GM12801 (cell line): ENCODE data around the gene GLYR1.

Experiments used
- TF ChIP-seq, protein P1 (sequence below): IDR thresholded peaks from one replicate; pipeline ENCODE4 v1.5.1; 2011; ENCODE audit warnings: control low read depth; ENCODE audit not compliant: insufficient read length; ENCODE audit errors: extremely low read depth

The GLYR1 gene

DNA sequence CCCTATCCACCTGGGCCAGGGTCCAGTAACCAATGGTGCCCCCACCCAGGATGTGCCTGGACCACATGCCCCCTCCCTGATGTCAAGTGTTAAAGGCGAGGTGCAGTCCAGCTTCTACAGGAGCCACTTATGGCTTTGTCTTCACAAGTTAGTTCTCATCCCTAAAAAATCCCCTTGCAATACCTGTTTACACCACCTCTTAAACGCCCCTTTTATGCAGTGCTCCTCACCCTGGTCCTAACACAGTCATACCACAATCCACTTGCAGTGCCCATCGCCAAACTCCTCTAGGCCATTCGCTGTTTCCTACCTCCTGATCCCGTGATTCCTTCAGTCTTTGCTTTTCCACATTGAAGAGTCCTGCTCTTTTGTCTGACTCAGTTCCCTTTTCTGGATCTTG lies 7.1 kb downstream of the GLYR1 start:
- TF ChIP-seq, protein P1, sequence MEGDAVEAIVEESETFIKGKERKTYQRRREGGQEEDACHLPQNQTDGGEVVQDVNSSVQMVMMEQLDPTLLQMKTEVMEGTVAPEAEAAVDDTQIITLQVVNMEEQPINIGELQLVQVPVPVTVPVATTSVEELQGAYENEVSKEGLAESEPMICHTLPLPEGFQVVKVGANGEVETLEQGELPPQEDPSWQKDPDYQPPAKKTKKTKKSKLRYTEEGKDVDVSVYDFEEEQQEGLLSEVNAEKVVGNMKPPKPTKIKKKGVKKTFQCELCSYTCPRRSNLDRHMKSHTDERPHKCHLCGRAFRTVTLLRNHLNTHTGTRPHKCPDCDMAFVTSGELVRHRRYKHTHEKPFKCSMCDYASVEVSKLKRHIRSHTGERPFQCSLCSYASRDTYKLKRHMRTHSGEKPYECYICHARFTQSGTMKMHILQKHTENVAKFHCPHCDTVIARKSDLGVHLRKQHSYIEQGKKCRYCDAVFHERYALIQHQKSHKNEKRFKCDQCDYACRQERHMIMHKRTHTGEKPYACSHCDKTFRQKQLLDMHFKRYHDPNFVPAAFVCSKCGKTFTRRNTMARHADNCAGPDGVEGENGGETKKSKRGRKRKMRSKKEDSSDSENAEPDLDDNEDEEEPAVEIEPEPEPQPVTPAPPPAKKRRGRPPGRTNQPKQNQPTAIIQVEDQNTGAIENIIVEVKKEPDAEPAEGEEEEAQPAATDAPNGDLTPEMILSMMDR: no peak

DNA sequence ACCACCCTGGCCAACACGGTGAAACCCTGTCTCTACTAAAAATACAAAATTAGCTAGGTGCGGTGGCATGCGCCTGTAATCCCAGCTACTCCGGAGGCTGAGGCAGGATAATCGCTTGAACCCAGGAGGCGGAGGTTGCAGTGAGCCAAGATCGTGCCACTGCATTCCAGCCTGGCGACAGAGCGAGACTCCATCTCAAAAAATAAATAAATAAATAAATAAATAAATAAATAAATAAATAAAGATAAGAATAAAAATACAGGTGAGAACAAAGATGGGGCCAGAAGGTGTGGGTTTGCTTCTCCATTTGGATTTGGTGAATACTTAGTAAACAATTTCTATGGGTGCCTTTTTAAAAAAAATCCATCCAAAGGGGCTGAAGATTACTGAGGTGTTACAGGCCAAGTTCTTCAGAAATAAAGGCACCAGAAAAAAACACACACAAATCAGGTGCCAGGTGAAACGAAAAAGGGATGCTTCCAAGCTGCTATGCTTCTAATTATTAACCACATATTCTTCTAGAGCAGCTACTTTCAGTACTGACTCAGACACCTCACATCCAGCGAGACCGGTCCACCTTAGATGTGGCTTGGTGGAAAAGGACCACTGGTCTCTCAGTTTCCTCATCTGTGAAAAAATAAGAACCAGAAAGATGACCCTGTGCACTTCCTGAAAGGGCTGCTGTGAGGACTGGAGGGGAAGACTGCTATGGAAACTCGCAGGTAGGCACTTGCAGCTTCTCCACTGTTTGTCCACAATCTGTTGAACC lies 9.2 kb downstream of the GLYR1 start:
- TF ChIP-seq, protein P1: no peak

DNA sequence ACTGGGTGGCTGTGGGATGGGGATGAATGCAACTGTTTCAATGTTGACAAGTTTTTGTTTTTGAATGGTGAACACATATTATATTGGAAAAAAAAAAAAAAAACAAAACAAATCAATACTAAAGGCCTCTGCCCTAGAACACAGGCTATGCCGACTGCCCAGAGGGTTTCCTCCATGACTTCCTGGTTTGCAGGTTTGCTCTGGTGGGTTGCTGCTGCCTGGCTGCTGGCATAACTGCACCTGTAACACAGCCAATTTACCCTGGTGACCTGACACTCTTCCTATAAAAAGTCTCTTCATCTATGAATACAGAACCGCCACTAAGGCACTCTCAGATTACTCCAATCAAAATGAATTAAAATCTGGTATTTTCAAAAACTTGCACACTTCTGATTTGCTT lies 10.4 kb downstream of the GLYR1 start:
- TF ChIP-seq, protein P1: no peak

DNA sequence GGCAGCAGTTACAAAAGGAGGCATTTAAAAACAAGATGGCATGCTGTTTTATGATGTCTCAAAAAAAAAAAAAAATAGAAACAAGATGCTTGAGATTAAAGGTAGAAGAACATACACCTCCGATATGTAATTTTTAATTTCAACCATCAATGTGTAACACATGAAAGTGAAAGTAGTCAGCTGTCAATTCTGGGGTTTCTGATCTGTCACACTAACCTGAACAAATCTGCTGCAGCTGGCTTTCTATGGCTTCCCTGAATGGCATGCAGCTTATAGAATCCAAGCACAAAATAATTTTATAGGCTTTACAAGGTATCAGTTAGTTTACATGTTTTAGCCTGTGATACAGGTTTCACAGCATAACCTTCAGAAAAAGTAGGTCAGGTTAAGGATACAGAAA lies 13.5 kb downstream of the GLYR1 start:
- TF ChIP-seq, protein P1: no peak

DNA sequence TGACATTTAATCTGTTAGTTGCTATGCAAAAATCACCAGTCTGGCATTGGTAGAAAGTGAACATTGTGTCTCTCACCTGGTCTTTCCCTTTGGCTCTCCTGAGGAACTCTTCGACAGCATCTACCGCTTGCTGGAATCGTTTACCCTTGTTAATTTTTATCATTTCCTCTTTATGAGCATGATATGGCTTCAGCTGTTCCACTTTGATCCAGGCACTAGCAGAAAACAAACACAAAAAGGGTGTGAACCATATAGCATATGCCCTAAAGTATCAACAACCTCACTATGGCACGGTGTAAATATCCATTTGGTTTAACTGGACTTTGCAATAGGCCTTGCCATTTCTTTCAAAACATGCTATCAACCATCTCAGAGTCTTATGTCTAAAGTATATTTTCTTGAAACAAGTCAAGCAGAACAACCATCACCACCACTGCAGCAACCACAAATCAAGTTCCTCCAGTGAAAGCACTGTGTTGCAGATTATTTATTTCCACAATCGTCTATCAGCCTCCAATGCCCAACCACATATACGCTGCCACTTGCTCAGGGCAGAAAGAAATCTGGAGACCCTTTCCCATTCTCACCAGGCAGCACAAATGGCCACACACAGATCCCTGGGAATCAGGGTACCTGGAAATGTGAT lies 14.3 kb downstream of the GLYR1 start:
- TF ChIP-seq, protein P1: no peak

DNA sequence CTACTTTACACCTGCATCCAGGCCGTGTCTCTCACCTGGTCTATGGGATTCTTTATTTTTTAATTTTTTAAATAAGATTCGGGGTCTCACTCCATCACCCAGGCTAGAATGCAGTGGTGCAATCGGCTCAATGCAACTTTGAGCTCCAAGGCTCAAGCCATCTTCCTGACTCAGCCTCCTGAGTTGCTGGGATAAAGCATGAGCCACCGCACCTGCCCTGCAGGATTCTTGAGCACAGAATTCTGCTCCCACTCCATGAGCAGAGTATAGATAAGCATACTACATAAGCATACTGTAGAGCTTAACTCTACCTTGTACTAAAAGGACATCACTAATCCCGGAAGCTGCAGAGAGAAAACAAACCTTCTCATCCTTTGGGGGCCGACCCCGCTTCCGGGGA lies 15.5 kb downstream of the GLYR1 start:
- TF ChIP-seq, protein P1: no peak

DNA sequence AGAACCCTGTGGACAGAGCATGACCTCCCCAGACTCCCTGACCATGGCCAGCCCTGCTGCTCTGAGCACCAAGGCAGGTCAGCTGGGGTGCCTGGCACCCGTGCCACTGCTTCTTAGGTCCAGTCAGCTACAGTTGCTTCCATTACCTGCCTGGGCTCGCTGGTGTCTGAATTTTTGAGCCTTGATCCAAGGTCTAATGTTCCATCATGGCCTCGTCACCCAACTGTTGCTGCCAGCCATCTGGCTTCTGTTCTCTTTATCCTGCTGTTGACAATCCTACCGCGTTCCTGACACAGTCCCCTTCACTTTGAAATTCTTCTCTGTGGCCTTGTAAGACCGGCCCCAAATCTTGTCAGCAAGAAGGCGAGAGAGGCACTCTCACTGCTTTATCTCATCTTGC lies 16.7 kb downstream of the GLYR1 start:
- TF ChIP-seq, protein P1: no peak
